DOHH2 (cell line): ENCODE results near the gene CENPI.

Experiments
- H3F3A ChIP-seq: fragments of 200-600 bp; sonication (generic), shearing (Covaris generic); 2 replicates; pipeline ENCODE4 v1.6.0; 2016; ENCODE audit warnings: antibody characterized with exemption, mild to moderate bottlenecking; ENCODE audit not compliant: control insufficient read depth, insufficient read depth
- H3K27ac ChIP-seq: fragments of 200-600 bp; sonication (generic); 2 replicates; pipeline ENCODE4 v1.5.1; 2014; ENCODE audit warnings: low read depth, mild to moderate bottlenecking, low read length, moderate library complexity
- H3K27me3 ChIP-seq: fragments of 200-600 bp; sonication (generic); 2 replicates; pipeline ENCODE4 v1.6.1; 2014; ENCODE audit warnings: mild to moderate bottlenecking, low read length, mixed read lengths; ENCODE audit not compliant: control insufficient read depth
- H3K36me3 ChIP-seq: fragments of 200-600 bp; sonication (generic); 2 replicates; pipeline ENCODE4 v1.6.1; 2014; ENCODE audit warnings: mild to moderate bottlenecking, low read length, moderate library complexity, mixed read lengths; ENCODE audit not compliant: control insufficient read depth
- H3K4me1 ChIP-seq: fragments of 200-600 bp; sonication (generic); 2 replicates; pipeline ENCODE4 v1.6.1; 2014; ENCODE audit warnings: mild to moderate bottlenecking, low read length, mixed read lengths; ENCODE audit not compliant: control insufficient read depth
- H3K4me2 ChIP-seq: fragments of 200-600 bp; sonication (generic); 2 replicates; pipeline ENCODE4 v1.6.0; 2014; ENCODE audit warnings: mild to moderate bottlenecking, low read length, moderate library complexity
- H3K4me3 ChIP-seq: fragments of 200-600 bp; sonication (generic); 2 replicates; pipeline ENCODE4 v1.5.1; 2014; ENCODE audit warnings: mild to moderate bottlenecking, low read length, mixed read lengths
- H3K79me2 ChIP-seq: fragments of 200-600 bp; sonication (generic); 2 replicates; pipeline ENCODE4 v1.6.1; 2014; ENCODE audit warnings: mild to moderate bottlenecking, low read length, mixed read lengths; ENCODE audit not compliant: control insufficient read depth
- H3K9me2 ChIP-seq: fragments of 200-600 bp; sonication (generic); replicated peaks from 2 replicates; pipeline ENCODE4 v1.6.1; 2014; ENCODE audit warnings: mild to moderate bottlenecking, low read length, mixed read lengths; ENCODE audit not compliant: control insufficient read depth
- H3K9me3 ChIP-seq: fragments of 200-600 bp; sonication (generic); 2 replicates; pipeline ENCODE4 v1.6.1; 2014; ENCODE audit warnings: antibody characterized with exemption, low read length, mixed read lengths; ENCODE audit not compliant: control insufficient read depth, insufficient read depth
- H4K20me1 ChIP-seq: fragments of 200-600 bp; sonication (generic); 2 replicates; pipeline ENCODE4 v1.6.0; 2014; ENCODE audit warnings: low read depth, mild to moderate bottlenecking, antibody characterized with exemption, low read length, moderate library complexity; ENCODE audit not compliant: control insufficient read depth, insufficient read depth
- EZH2phosphoT487 ChIP-seq: fragments of 200-600 bp; sonication (generic); IDR thresholded peaks from 2 replicates; pipeline ENCODE4 v1.6.1; 2017; ENCODE audit warnings: borderline replicate concordance, mild to moderate bottlenecking, antibody characterized with exemption, low read length, moderate library complexity, mixed read lengths
- TF ChIP-seq, protein P1 (sequence below): fragments of 200-600 bp; sonication (generic); IDR thresholded peaks from one replicate; pipeline ENCODE4 v1.5.1; 2014; ENCODE audit warnings: antibody characterized with exemption, mild to moderate bottlenecking, low read depth, low read length; ENCODE audit not compliant: poor library complexity, severe bottlenecking

Gene CENPI

DNA sequence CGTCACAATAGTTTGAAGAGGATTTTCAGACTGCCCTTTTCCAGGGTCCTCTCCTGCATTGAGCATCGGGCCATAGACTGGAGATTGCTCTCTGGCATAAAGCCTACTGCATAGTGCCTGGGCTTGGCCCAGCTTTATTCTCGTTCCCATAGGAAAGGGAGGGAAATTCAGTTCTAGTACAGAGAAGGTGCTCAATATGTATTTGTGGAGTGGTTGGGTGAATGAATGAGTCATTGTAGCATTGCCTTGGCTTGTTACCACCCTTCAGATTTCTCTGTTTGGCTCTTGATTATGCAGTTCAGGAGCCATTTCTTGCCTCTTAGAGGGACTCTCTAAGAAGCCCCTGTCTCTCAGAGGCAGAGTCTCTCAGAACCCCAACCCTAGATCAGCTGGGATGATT, 16.8 kb upstream of the CENPI start:
- no peaks in the 10 kb centered on the region for H3K9me2 ChIP-seq
- H3K27me3 ChIP-seq: peaks cover 5% of the 10 kb centered on the region; the same call in 1 of the 2 replicates
- no peaks in the 10 kb centered on the region for H3K9me3 ChIP-seq
- H3K36me3 ChIP-seq: no peaks in the 10 kb centered on the region
- no peak overlapping the region for H3K27ac ChIP-seq
- no peaks in the 10 kb centered on the region for H4K20me1 ChIP-seq
- no peak overlapping the region for H3K4me3 ChIP-seq
- no peaks in the 10 kb centered on the region for H3K4me1 ChIP-seq
- no peaks in the 10 kb centered on the region for H3F3A ChIP-seq
- no peak for TF ChIP-seq EZH2phosphoT487
- TF ChIP-seq, protein P1, sequence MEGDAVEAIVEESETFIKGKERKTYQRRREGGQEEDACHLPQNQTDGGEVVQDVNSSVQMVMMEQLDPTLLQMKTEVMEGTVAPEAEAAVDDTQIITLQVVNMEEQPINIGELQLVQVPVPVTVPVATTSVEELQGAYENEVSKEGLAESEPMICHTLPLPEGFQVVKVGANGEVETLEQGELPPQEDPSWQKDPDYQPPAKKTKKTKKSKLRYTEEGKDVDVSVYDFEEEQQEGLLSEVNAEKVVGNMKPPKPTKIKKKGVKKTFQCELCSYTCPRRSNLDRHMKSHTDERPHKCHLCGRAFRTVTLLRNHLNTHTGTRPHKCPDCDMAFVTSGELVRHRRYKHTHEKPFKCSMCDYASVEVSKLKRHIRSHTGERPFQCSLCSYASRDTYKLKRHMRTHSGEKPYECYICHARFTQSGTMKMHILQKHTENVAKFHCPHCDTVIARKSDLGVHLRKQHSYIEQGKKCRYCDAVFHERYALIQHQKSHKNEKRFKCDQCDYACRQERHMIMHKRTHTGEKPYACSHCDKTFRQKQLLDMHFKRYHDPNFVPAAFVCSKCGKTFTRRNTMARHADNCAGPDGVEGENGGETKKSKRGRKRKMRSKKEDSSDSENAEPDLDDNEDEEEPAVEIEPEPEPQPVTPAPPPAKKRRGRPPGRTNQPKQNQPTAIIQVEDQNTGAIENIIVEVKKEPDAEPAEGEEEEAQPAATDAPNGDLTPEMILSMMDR: no peak
- no peaks in the 10 kb centered on the region for H3K79me2 ChIP-seq
- H3K4me2 ChIP-seq: no peak overlapping the region

DNA sequence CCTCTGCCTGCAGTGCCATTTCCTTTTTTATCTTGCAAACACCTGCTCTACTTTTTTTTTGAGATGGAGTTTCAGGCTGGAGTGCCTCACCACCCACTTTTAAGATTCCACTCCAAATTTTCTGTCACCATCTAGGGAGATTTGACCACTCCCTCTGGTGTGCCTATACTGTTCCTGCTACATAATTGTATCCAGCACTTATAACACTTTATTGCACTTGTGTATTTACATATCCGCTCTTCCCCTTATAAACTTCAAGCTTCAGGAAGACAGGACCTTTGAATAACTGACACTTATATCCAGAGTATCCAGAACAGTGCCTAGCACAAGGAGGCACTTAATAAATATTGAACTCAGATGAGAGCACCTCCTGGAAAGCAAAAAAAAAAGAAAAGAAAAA, 6.2 kb upstream of the CENPI start:
- H3K9me2 ChIP-seq: no peaks in the 10 kb centered on the region
- TF ChIP-seq, protein P1: no peak
- no peaks in the 10 kb centered on the region for H3F3A ChIP-seq
- no peak overlapping the region for H3K4me3 ChIP-seq
- H3K4me1 ChIP-seq: peaks cover 1% of the 10 kb centered on the region
- no peaks in the 10 kb centered on the region for H3K36me3 ChIP-seq
- no peak overlapping the region for H3K4me2 ChIP-seq
- H3K27me3 ChIP-seq: no peaks in the 10 kb centered on the region
- H3K27ac ChIP-seq: no peak overlapping the region
- no peaks in the 10 kb centered on the region for H4K20me1 ChIP-seq
- no peaks in the 10 kb centered on the region for H3K9me3 ChIP-seq
- H3K79me2 ChIP-seq: no peaks in the 10 kb centered on the region

DNA sequence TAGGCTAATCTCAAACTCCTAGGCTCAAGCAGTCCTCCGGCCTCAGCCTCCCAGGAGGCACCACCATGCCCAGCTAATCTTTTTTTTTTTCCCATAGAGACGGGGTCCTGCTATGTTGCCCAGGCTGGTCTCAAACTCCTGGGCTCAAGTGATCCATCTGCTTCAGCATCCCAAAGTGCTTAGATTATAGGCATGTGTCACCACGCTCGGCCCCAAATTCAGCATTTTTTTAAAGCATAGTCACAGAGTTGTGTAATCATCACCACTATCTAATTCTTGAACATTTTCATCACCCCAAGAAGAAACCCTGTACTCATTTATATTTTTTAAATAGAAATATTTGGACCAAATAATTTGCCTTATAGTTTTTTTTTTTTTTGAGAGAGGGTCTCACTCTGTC, 10.3 kb downstream of the CENPI start:
- H3K4me1 ChIP-seq: no peaks in the 10 kb centered on the region
- H3F3A ChIP-seq: no peaks in the 10 kb centered on the region
- H3K4me2 ChIP-seq: no peak overlapping the region
- H3K27me3 ChIP-seq: no peaks in the 10 kb centered on the region
- no peaks in the 10 kb centered on the region for H3K9me2 ChIP-seq
- H3K4me3 ChIP-seq: no peak overlapping the region
- no peak for TF ChIP-seq EZH2phosphoT487
- TF ChIP-seq, protein P1: no peak
- H3K79me2 ChIP-seq: no peaks in the 10 kb centered on the region
- no peaks in the 10 kb centered on the region for H3K9me3 ChIP-seq
- no peaks in the 10 kb centered on the region for H4K20me1 ChIP-seq
- no peak overlapping the region for H3K27ac ChIP-seq
- peaks cover 41% of the 10 kb centered on the region for H3K36me3 ChIP-seq

DNA sequence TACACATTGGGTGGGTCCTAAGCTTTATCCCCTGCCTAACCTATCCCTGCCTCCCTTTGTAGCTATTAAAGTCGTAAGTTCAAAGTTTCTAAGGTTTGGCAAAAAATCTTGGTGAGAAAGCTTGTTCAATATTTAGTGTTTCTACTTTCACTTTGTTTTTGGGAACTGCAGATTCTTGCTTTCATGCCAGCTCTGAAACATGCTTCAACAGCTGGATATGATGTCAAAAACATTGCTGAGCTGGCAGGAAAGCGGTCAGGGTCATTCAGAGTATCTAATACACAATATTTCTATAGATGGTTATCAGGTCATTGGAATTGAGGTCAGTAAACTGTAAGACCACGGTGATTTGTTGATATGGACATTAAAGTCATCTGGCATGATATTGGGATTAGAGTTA, 19.7 kb downstream of the CENPI start:
- Histone ChIP-seq H3K79me2 (no peaks in the 10 kb centered on the region), H3K9me3 (no peaks in the 10 kb centered on the region), H3K4me1 (no peaks in the 10 kb centered on the region), H3K4me2 (no peak overlapping the region), H3K4me3 (no peak overlapping the region), H3K27me3 (no peaks in the 10 kb centered on the region), H3K27ac (no peak overlapping the region), H3K36me3 (peaks cover 45% of the 10 kb centered on the region), H3K9me2 (no peaks in the 10 kb centered on the region), H4K20me1 (no peaks in the 10 kb centered on the region), H3F3A (no peaks in the 10 kb centered on the region)
- TF ChIP-seq EZH2phosphoT487: no peak
- TF ChIP-seq, protein P1: no peak
